WTC11 (cell line): Measurements from ENCODE around the gene BLOC1S1.

ENCODE experiments used
- ESRRA ChIP-seq: sonication (generic); formaldehyde crosslinking; IDR thresholded peaks from 2 replicates; pipeline ENCODE4 v1.8.1; 2022; ENCODE audit warnings: mild to moderate bottlenecking, missing genetic modification reagents, borderline replicate concordance
- FOXJ3 ChIP-seq: sonication (generic); formaldehyde crosslinking; IDR thresholded peaks from 2 replicates; pipeline ENCODE4 v1.9.0; 2021; ENCODE audit warnings: missing genetic modification reagents, mild to moderate bottlenecking, borderline replicate concordance
- FOXP4 ChIP-seq: sonication (generic); formaldehyde crosslinking; IDR thresholded peaks from 2 replicates; pipeline ENCODE4 v1.8.0; 2022; ENCODE audit warnings: mild to moderate bottlenecking, missing genetic modification reagents
- NFE2L1 ChIP-seq: sonication (generic); formaldehyde crosslinking; IDR thresholded peaks from 2 replicates; pipeline ENCODE4 v1.8.1; 2023; ENCODE audit warnings: missing genetic modification reagents
- NFYB ChIP-seq: sonication (generic); formaldehyde crosslinking; conservative IDR thresholded peaks from 2 replicates; pipeline ENCODE4 v1.8.0; 2022; ENCODE audit warnings: low read depth, missing genetic modification reagents
- PRDM15 ChIP-seq: sonication (generic); formaldehyde crosslinking; IDR thresholded peaks from 2 replicates; pipeline ENCODE4 v1.8.0; 2022; ENCODE audit warnings: missing genetic modification reagents
- ZBTB21 ChIP-seq: sonication (generic); formaldehyde crosslinking; IDR thresholded peaks from 2 replicates; pipeline ENCODE4 v1.8.1; 2023; ENCODE audit warnings: mild to moderate bottlenecking, missing genetic modification reagents, borderline replicate concordance
- TF ChIP-seq, protein P1 (sequence below): fragments of 200-600 bp; IDR thresholded peaks from 2 replicates; pipeline ENCODE4 v1.8.0; 2022; ENCODE audit warnings: antibody characterized with exemption
- TF ChIP-seq, protein P2 (sequence below): sonication (generic); formaldehyde crosslinking; IDR thresholded peaks from 2 replicates; pipeline ENCODE4 v1.8.1; 2023; ENCODE audit warnings: mild to moderate bottlenecking, missing genetic modification reagents, moderate library complexity
- TF ChIP-seq, protein P3 (sequence below): fragments of 250-450 bp; sonication (Bioruptor Pico); IDR thresholded peaks from 2 replicates; pipeline ENCODE4 v1.9.0; 2021; ENCODE audit warnings: mild to moderate bottlenecking

DNA sequence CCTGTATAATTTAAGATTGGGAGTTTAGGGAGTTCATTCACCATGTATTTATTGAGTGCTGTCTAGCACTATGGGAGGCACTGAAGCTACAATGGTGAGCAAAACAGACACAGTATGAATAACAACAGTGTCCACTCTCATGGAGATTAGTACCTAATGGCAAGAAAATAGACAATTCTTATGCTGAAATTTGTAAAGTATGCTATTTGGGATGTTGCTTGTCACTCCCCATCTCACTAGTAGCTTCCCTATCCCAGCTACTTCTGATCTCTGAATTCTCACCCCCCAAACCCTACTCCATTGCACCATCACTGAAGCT, 31.0 kb downstream of the BLOC1S1 start:
- TF ChIP-seq, protein P1, sequence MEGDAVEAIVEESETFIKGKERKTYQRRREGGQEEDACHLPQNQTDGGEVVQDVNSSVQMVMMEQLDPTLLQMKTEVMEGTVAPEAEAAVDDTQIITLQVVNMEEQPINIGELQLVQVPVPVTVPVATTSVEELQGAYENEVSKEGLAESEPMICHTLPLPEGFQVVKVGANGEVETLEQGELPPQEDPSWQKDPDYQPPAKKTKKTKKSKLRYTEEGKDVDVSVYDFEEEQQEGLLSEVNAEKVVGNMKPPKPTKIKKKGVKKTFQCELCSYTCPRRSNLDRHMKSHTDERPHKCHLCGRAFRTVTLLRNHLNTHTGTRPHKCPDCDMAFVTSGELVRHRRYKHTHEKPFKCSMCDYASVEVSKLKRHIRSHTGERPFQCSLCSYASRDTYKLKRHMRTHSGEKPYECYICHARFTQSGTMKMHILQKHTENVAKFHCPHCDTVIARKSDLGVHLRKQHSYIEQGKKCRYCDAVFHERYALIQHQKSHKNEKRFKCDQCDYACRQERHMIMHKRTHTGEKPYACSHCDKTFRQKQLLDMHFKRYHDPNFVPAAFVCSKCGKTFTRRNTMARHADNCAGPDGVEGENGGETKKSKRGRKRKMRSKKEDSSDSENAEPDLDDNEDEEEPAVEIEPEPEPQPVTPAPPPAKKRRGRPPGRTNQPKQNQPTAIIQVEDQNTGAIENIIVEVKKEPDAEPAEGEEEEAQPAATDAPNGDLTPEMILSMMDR, result no peak
- TF ChIP-seq NFYB (CRISPR knock-in tag) (no peak), ESRRA (CRISPR knock-in tag) (no peak), NFE2L1 (CRISPR knock-in tag) (no peak), FOXJ3 (no peak), ZBTB21 (CRISPR knock-in tag) (no peak), PRDM15 (no peak), FOXP4 (CRISPR knock-in tag) (no peak)
- TF ChIP-seq, protein P2, sequence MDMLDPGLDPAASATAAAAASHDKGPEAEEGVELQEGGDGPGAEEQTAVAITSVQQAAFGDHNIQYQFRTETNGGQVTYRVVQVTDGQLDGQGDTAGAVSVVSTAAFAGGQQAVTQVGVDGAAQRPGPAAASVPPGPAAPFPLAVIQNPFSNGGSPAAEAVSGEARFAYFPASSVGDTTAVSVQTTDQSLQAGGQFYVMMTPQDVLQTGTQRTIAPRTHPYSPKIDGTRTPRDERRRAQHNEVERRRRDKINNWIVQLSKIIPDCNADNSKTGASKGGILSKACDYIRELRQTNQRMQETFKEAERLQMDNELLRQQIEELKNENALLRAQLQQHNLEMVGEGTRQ (CRISPR knock-in tag), result no peak
- TF ChIP-seq, protein P3, sequence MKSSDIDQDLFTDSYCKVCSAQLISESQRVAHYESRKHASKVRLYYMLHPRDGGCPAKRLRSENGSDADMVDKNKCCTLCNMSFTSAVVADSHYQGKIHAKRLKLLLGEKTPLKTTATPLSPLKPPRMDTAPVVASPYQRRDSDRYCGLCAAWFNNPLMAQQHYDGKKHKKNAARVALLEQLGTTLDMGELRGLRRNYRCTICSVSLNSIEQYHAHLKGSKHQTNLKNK (CRISPR knock-in tag), result 0 out of 2 replicates have a peak, but pooled peaks have one; percentile 11
